HepG2 (cell line): ENCODE results near the gene OR2A25. TPM values are rescaled to one million over a fixed set of nuclear protein-coding genes. Genes with fewer than 3 reads are reported as not detected.

Source experiments
- FOXP4 ChIP-seq: sonication (generic); formaldehyde crosslinking; IDR thresholded peaks from 2 replicates; pipeline ENCODE4 v1.4.0; 2020; ENCODE audit warnings: missing genetic modification reagents
- MYNN ChIP-seq: sonication (generic); formaldehyde crosslinking; IDR thresholded peaks from 2 replicates; pipeline ENCODE4 v1.4.0; 2020; ENCODE audit warnings: mild to moderate bottlenecking, low read depth, missing genetic modification reagents
- RBFOX2 ChIP-seq: fragments of 200-400 bp; formaldehyde crosslinking; IDR thresholded peaks from 2 replicates; pipeline ENCODE4 v1.6.1; 2017; ENCODE audit warnings: low read depth, mild to moderate bottlenecking, low read length
- RNF219 ChIP-seq: sonication (generic); formaldehyde crosslinking; IDR thresholded peaks from 2 replicates; pipeline ENCODE4 v1.5.0; 2020; ENCODE audit warnings: mild to moderate bottlenecking, missing genetic modification reagents
- WIZ ChIP-seq: sonication (generic); formaldehyde crosslinking; IDR thresholded peaks from 2 replicates; pipeline ENCODE4 v1.5.1; 2020; ENCODE audit warnings: mild to moderate bottlenecking, missing genetic modification reagents
- ZNF451 ChIP-seq: sonication (generic); formaldehyde crosslinking; IDR thresholded peaks from 2 replicates; pipeline ENCODE4 v1.5.0; 2020; ENCODE audit warnings: mild to moderate bottlenecking, missing genetic modification reagents
- ZNF468 ChIP-seq: sonication (generic); formaldehyde crosslinking; IDR thresholded peaks from 2 replicates; pipeline ENCODE4 v1.8.0; 2022; ENCODE audit warnings: mild to moderate bottlenecking, moderate library complexity, missing genetic modification reagents
- ZNF747 ChIP-seq: sonication (generic); formaldehyde crosslinking; IDR thresholded peaks from 2 replicates; pipeline ENCODE4 v1.8.1; 2023; ENCODE audit warnings: missing genetic modification reagents, mild to moderate bottlenecking, borderline replicate concordance
- polyA plus RNA-seq, 8 experiments: library from polyadenylated mRNA; depleted of rRNA in 3 of 8; stranded (reverse) in 7 of 8; unstranded in 1 of 8; fragments of >200 nt; fragmentation: Illumina TruSeq in 4 of 8; extraction: Trizol in 4 of 8; gene quantifications; 2 replicates each; pipeline versions ENCODE4 v1.2.1 to v1.2.3, GENCODE V29; 2011 to 2016; ENCODE audit warnings: low read depth in 4 of 8, missing spikeins in 1 of 8, mixed read lengths in 1 of 8; ENCODE audit not compliant: insufficient read depth in 1 of 8
- total RNA-seq, 5 experiments: library from RNA; depleted of rRNA; stranded (reverse); fragments of >200 nt; fragmentation: Illumina TruSeq; extraction: Trizol; gene quantifications; 2 replicates each; pipeline ENCODE4 v1.2.3, GENCODE V29; 2016; ENCODE audit warnings: low read depth in 1 of 5
- TF ChIP-seq, protein P1 (sequence below): sonication (generic); formaldehyde crosslinking; IDR thresholded peaks from 2 replicates; pipeline ENCODE4 v1.4.0; 2020; ENCODE audit warnings: mild to moderate bottlenecking, low read depth, missing genetic modification reagents

OR2A25 gene
- total and polyA plus RNA-seq, 2 of the 13 experiments (the other 11 are each of a cell fraction or from before 2014, with no cell fraction given) = 0.07 TPM; not detected in 1

DNA sequence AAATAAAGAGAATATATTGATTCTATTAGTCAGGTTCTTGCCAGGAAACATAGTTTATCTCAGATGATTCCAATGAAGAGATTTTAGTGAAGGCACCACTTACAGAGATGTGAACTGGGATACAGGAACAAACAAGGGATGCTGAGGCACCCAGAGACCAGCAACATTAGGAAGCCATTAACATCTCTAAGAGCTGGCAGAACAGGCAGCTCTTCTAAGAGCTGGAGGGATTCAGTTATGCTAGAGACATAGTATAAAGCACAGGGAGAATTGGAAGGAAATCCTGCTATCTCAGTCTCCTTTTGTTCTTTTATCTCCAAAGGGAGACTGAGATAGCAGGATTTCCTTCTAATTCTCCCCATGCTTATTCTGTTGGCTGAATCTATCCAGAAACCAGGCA, 47.4 kb upstream of the OR2A25 start (continued):
- TF ChIP-seq FOXP4 (CRISPR knock-in tag) (no peak), ZNF747 (CRISPR knock-in tag) (no peak), RNF219 (no peak), RBFOX2 (no peak), ZNF468 (no peak), MYNN (CRISPR knock-in tag) (no peak), ZNF451 (CRISPR knock-in tag) (no peak), WIZ (CRISPR knock-in tag) (no peak)
- TF ChIP-seq, protein P1, sequence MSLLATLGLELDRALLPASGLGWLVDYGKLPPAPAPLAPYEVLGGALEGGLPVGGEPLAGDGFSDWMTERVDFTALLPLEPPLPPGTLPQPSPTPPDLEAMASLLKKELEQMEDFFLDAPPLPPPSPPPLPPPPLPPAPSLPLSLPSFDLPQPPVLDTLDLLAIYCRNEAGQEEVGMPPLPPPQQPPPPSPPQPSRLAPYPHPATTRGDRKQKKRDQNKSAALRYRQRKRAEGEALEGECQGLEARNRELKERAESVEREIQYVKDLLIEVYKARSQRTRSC = no peak
